ENCODE data around the gene TRMT2B.

GRCh38 chrX:100990139-100990538 lies 61.8 kb downstream of the TRMT2B start:
- TF ChIP-seq CTCF (IDR thresholded peaks at IDR 0.05) = no peak
- no peak for TF ChIP-seq POLR2A (IDR thresholded peaks at IDR 0.05)
- no peak for TF ChIP-seq EP300 (IDR thresholded peaks at IDR 0.05)

All from ovary (tissue), 3 donors.